Activated T-cell treated with anti-CD3 and anti-CD28 coated beads, Interleukin-2, amount 50 U/mL, for 24 hours (primary cell): ENCODE results near the gene MVP.
"Not testable (repeated sequence)": the region's sequence is repeated elsewhere in the genome, so short reads cannot be mapped to it uniquely, and the experiment has no call there.

Source experiments
- DNase-seq: peaks from one replicate; pipeline ENCODE4 v3.0.0-alpha.2; 2020
- H3K27ac Mint-ChIP-seq: 2 replicates; pipeline ENCODE4 v1.8.0; 2020; ENCODE audit warnings: mild to moderate bottlenecking, mixed read lengths
- H3K27me3 Mint-ChIP-seq: 2 replicates; pipeline ENCODE4 v1.8.0; 2020; ENCODE audit warnings: mixed read lengths
- H3K36me3 Mint-ChIP-seq: 2 replicates; pipeline ENCODE4 v1.8.0; 2020; ENCODE audit warnings: low read depth, mixed read lengths
- H3K4me1 Mint-ChIP-seq: 2 replicates; pipeline ENCODE4 v1.8.0; 2020; ENCODE audit warnings: low read depth, mixed read lengths
- H3K4me3 Mint-ChIP-seq: 2 replicates; pipeline ENCODE4 v1.8.0; 2020; ENCODE audit warnings: mild to moderate bottlenecking, moderate library complexity, mixed read lengths
- H3K9me3 Mint-ChIP-seq: 2 replicates; pipeline ENCODE4 v1.8.0; 2020; ENCODE audit warnings: mixed read lengths

Gene MVP

GRCh38 chr16:29875206-29875605 is 54.9 kb downstream of the MVP start:
- no peak for DNase-seq
- H3K9me3 Mint-ChIP-seq, result no peaks in the 10 kb centered on the region
- peaks cover 33% of the 10 kb centered on the region for H3K27me3 Mint-ChIP-seq
- H3K27ac Mint-ChIP-seq, result no peak overlapping the region
- H3K4me3 Mint-ChIP-seq, result no peak overlapping the region
- peaks cover 16% of the 10 kb centered on the region for H3K4me1 Mint-ChIP-seq
- no peaks in the 10 kb centered on the region for H3K36me3 Mint-ChIP-seq

- peak; percentile 38 for DNase-seq
- Mint-ChIP-seq H3K27me3 (peaks cover 37% of the 10 kb centered on the region), H3K36me3 (no peaks in the 10 kb centered on the region), H3K4me1 (peaks cover 16% of the 10 kb centered on the region), H3K9me3 (no peaks in the 10 kb centered on the region), H3K27ac (no peak overlapping the region), H3K4me3 (peak overlapping the region; percentile 65)
These were observed 55.9 kb downstream of the MVP start for GRCh38 chr16:29876217-29876593.

GRCh38 chr16:29876594-29877249 is 56.5 kb downstream of the MVP start:
- H3K9me3 Mint-ChIP-seq, result no peaks in the 10 kb centered on the region
- peaks cover 16% of the 10 kb centered on the region for H3K4me1 Mint-ChIP-seq
- no peak overlapping the region for H3K27ac Mint-ChIP-seq
- peak overlapping the region; percentile 65 for H3K4me3 Mint-ChIP-seq
- H3K27me3 Mint-ChIP-seq, result peaks cover 38% of the 10 kb centered on the region
- peak; percentile 67 for DNase-seq
- H3K36me3 Mint-ChIP-seq, result no peaks in the 10 kb centered on the region

- Mint-ChIP-seq H3K27ac (no peak overlapping the region), H3K4me3 (peak overlapping the region; percentile 1), H3K4me1 (peaks cover 16% of the 10 kb centered on the region), H3K36me3 (no peaks in the 10 kb centered on the region), H3K9me3 (no peaks in the 10 kb centered on the region), H3K27me3 (peaks cover 38% of the 10 kb centered on the region)
- peak; percentile 62 for DNase-seq
These were observed 57.2 kb downstream of the MVP start for GRCh38 chr16:29877266-29877961.

- Mint-ChIP-seq H3K27me3 (peaks cover 38% of the 10 kb centered on the region), H3K36me3 (no peaks in the 10 kb centered on the region), H3K4me1 (peaks cover 16% of the 10 kb centered on the region), H3K4me3 (no peak overlapping the region), H3K9me3 (no peaks in the 10 kb centered on the region), H3K27ac (no peak overlapping the region)
- no peak for DNase-seq
These were observed 57.9 kb downstream of the MVP start for GRCh38 chr16:29878172-29878571.

- H3K36me3 Mint-ChIP-seq, result no peaks in the 10 kb centered on the region
- H3K27ac Mint-ChIP-seq, result no peak overlapping the region
- no peaks in the 10 kb centered on the region for H3K9me3 Mint-ChIP-seq
- H3K4me1 Mint-ChIP-seq, result peaks cover 15% of the 10 kb centered on the region
- no peak overlapping the region for H3K4me3 Mint-ChIP-seq
- no peak for DNase-seq
- H3K27me3 Mint-ChIP-seq, result peaks cover 34% of the 10 kb centered on the region
These were observed 60.8 kb downstream of the MVP start for GRCh38 chr16:29881050-29881449.

- no peak overlapping the region for H3K27ac Mint-ChIP-seq
These were observed 63.7 kb downstream of the MVP start for GRCh38 chr16:29883987-29884386.

GRCh38 chr16:29889372-29889771 is 69.1 kb downstream of the MVP start:
- H3K4me3 Mint-ChIP-seq, DNase-seq, H3K9me3 Mint-ChIP-seq, H3K27me3 Mint-ChIP-seq, H3K4me1 Mint-ChIP-seq, H3K36me3 Mint-ChIP-seq, H3K27ac Mint-ChIP-seq: not testable (repeated sequence)

More at GRCh38 chr16:29883987-29884386, 63.7 kb downstream of the MVP start:
- Mint-ChIP-seq H3K9me3 (no peaks in the 10 kb centered on the region), H3K36me3 (no peaks in the 10 kb centered on the region), H3K27me3 (peaks cover 14% of the 10 kb centered on the region), H3K4me1 (no peaks in the 10 kb centered on the region), H3K4me3 (no peak overlapping the region)
- DNase-seq, result no peak

- Mint-ChIP-seq H3K27me3 (peaks cover 7% of the 10 kb centered on the region), H3K27ac (no peak overlapping the region), H3K36me3 (no peaks in the 10 kb centered on the region), H3K4me1 (no peaks in the 10 kb centered on the region), H3K9me3 (no peaks in the 10 kb centered on the region), H3K4me3 (no peak overlapping the region)
- DNase-seq, result no peak
These were observed 71.5 kb downstream of the MVP start for GRCh38 chr16:29891525-29892457.

GRCh38 chr16:29892458-29892813 is 72.2 kb downstream of the MVP start:
- Mint-ChIP-seq H3K27ac (no peak overlapping the region), H3K4me1 (no peaks in the 10 kb centered on the region), H3K4me3 (no peak overlapping the region), H3K36me3 (no peaks in the 10 kb centered on the region), H3K27me3 (peaks cover 10% of the 10 kb centered on the region), H3K9me3 (no peaks in the 10 kb centered on the region)
- no peak for DNase-seq

- Mint-ChIP-seq H3K27me3 (peaks cover 21% of the 10 kb centered on the region), H3K9me3 (no peaks in the 10 kb centered on the region), H3K36me3 (no peaks in the 10 kb centered on the region), H3K27ac (no peak overlapping the region), H3K4me3 (no peak overlapping the region), H3K4me1 (peaks cover 2% of the 10 kb centered on the region)
- DNase-seq, result no peak
These were observed 73.3 kb downstream of the MVP start for GRCh38 chr16:29893553-29893952.

- no peak overlapping the region for H3K4me3 Mint-ChIP-seq
- no peak for DNase-seq
These were observed 74.1 kb downstream of the MVP start for GRCh38 chr16:29894352-29894751.

GRCh38 chr16:29896841-29897240 is 76.6 kb downstream of the MVP start:
- H3K9me3 Mint-ChIP-seq, result no peaks in the 10 kb centered on the region
- no peak overlapping the region for H3K27ac Mint-ChIP-seq
- no peak overlapping the region for H3K4me3 Mint-ChIP-seq
- H3K36me3 Mint-ChIP-seq, result no peaks in the 10 kb centered on the region
- H3K4me1 Mint-ChIP-seq, result peaks cover 12% of the 10 kb centered on the region
- peaks cover 27% of the 10 kb centered on the region for H3K27me3 Mint-ChIP-seq
- DNase-seq, result no peak

More at GRCh38 chr16:29894352-29894751, 74.1 kb downstream of the MVP start:
- Mint-ChIP-seq H3K27me3 (peaks cover 27% of the 10 kb centered on the region), H3K9me3 (no peaks in the 10 kb centered on the region), H3K36me3 (no peaks in the 10 kb centered on the region), H3K27ac (no peak overlapping the region), H3K4me1 (peaks cover 2% of the 10 kb centered on the region)

- Mint-ChIP-seq H3K36me3 (no peaks in the 10 kb centered on the region), H3K4me3 (no peak overlapping the region), H3K27ac (no peak overlapping the region), H3K27me3 (peaks cover 27% of the 10 kb centered on the region), H3K4me1 (peaks cover 13% of the 10 kb centered on the region), H3K9me3 (no peaks in the 10 kb centered on the region)
- no peak for DNase-seq
These were observed 77.1 kb downstream of the MVP start for GRCh38 chr16:29897333-29897732.
